ENCODE data around the gene GRN.

GRCh38 chr17:44315760-44316731 is 29.1 kb upstream of the GRN start:
- TF ChIP-seq CTCF (IDR thresholded peaks at IDR 0.05) (no peak), POLR2A (IDR thresholded peaks at IDR 0.05) (no peak), POLR2AphosphoS5 (IDR thresholded peaks at IDR 0.05) (no peak), EP300 (IDR thresholded peaks at IDR 0.05) (no peak)
